ENCODE data around the gene TMEM135.

TMEM135 gene

DNA sequence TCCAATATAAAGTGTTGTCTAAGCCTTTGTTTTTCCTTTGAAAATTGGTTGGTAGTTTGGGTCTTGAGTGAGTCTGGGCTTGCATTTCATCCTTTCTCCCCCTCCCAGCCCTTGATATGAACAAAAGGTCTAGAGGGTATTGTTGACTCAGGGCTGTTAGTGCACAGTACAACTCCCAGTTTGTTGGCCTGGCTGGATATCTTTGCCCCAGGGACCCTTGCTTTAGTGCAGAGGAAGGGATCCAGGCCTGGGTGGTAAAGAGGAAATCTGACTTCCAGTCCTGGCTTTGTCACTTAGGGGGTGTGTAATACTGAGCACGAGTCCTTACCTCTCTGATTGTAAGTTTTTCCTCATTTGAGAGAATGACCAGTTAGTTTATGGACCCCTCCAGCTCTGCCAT lies 330.4 kb downstream of the TMEM135 start:
- DNase-seq = no peak

DNA sequence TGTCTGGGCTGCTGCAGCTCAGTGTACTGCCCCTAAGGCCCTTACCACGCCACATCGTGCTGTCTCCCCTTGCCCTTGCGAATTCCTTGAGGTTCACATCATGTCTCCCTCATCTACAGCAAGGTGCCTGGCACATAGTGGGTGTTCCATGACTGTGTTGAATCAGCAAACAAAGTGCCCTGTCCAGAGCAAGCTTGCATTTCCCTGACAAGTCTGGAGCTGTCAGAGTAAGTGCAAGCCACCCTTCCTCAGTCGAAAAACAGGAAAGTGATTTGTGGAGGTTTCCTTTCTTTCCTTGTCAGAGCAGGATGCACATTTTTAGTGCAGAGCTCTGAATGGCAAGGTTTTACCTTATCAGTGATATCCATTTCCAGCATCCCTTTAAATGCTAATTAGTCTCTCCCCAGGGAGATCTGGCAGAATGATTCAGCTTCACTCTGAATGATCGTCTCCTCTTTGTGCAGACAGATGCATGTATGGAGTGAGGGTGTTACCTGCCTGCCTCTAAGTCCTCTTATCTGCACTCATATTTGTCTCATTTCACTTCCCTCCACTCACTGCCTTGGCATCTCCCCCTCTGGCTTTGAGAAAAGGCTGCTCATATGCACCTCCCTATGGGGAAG lies 331.2 kb downstream of the TMEM135 start:
- DNase-seq = no peak

DNA sequence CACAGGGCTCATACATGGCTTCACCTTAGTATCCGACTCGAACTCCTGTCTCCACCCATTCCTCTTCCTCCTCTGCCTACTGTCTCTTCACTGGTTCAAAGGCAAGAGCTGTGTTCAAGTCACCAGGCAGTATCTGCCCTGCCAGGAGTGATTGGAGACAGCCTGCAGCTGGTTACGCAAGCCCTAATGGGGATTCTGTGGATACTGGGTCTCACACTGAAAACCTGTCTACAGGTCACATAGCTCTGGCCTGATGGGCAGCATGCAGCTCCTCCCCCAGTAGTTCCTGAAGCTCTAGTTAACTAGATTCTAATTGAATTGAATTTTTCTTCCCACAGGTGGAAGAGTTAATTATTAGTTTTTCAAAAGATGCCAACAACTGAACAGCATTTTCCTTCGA lies 332.2 kb downstream of the TMEM135 start:
- no peak for DNase-seq

DNA sequence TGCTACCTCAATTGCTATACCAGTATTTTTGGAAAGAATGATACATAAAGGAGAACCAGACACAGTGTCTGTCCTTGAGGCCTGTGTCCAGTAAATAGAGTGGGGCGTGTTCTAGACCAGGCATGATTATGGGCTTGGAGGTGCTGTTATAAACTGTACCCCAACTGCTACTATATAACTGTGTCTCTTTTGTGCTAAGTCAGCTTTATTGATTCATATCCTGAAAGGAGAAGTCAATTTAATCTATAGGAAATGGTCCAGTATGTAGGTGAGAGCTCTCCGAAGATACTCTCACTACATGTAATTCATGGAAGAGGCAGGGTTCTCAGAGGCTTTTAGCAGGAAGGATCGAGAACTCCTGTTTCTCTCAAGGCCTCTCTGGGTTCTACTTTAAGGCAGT lies 334.3 kb downstream of the TMEM135 start:
- no peak for DNase-seq

Measured in activated CD4-positive, alpha-beta T cell treated with anti-CD3 and anti-CD28 coated beads, Interleukin-2, amount 50 U/mL, for 16 hours (primary cell).